Activated CD8-positive, alpha-beta memory T cell treated with anti-CD3 and anti-CD28 coated beads, Interleukin-2, amount 50 U/mL, for 48 hours (primary cell): ENCODE measurements around the gene GNB4.

Experiments used
- DNase-seq: peaks from one replicate; pipeline ENCODE4 v3.0.0-alpha.2; 2020

GNB4 gene

GRCh38 chr3:179451265-179452175 is at the start of gene GNB4:
GNB4 (minus strand) TSS chr3:179451470; CDS start chr3:179426200, 25,270 bp downstream.
- peak; percentile 70 for DNase-seq

GRCh38 chr3:179495483-179495882 is 44.2 kb upstream of the GNB4 start:
- DNase-seq = no peak

- DNase-seq = no peak
Measured at GRCh38 chr3:179493260-179493659, 42.0 kb upstream of the GNB4 start.

DNA sequence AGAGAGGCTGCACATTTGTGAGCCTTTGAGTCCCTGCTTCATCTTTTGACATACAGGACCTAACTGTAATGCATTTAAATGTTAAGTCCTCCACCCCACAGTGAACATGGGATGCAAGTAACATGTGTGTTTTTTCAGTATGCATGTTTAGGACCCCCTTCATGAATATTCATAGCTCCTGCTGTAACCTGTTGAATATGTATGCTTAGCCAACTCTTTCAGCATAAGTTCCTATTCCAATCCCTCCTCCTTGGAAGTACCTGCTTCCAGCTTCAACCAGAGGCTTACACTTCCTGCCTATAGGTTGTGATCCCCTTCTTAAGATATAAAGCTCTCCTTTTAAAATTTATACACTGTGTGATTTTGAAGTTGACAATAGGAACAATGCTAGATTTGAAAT is 36.9 kb upstream of the GNB4 start:
- DNase-seq = no peak

- no peak for DNase-seq
Measured at GRCh38 chr3:179486806-179487205, 35.5 kb upstream of the GNB4 start.

GRCh38 chr3:179482857-179483256 is 31.6 kb upstream of the GNB4 start:
- DNase-seq = no peak

- no peak for DNase-seq
Measured at GRCh38 chr3:179476215-179476614, 24.9 kb upstream of the GNB4 start.

- DNase-seq = no peak
Measured at GRCh38 chr3:179474480-179474879, 23.2 kb upstream of the GNB4 start.

- DNase-seq = no peak
Measured at GRCh38 chr3:179473565-179473964, 22.3 kb upstream of the GNB4 start.

- DNase-seq = peak; percentile 51
Measured at GRCh38 chr3:179464323-179465092, 13.2 kb upstream of the GNB4 start.

GRCh38 chr3:179463319-179463718 is 12.0 kb upstream of the GNB4 start:
- no peak for DNase-seq

DNA sequence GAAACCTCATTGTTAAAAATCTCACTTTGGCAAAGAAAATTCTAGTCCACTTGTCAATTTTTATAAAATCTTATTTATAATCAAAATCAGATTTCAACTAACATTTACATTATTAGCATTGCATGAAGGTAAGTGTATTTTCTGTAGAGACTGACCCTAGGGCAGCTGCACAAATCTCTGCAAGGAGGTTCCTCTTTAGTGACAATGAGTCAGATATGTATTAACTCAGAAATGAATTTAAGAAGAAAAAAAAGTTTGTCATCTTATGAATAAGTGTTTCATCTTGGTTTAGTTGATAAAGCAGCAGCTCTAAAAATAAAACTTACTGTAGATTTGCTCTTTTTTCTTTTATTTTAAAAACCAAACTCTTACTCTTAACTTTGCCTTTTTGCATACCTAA is 9.0 kb upstream of the GNB4 start:
- no peak for DNase-seq

- no peak for DNase-seq
Measured at GRCh38 chr3:179455954-179456353, 4.7 kb upstream of the GNB4 start.

GRCh38 chr3:179454887-179455286 is 3.6 kb upstream of the GNB4 start:
- DNase-seq = no peak

DNA sequence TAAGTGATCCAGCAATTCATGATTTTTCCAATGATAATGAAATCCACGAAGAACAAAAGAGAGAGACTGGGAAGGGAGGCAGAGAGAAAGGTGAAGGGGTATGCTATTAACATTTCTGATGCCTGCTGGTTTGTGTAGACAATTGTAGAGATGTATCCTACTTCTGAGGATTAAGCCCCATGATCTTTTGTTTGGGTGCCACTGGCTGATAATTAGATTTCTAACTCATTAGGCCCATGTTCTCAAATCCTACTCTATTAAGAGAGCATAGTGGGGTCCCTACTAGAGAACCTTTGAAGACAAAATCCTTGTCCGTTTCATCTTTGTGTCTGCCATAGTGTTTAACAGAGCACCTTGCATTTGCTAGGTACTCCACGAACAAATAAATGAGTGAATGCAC is 2.7 kb upstream of the GNB4 start:
- DNase-seq = no peak

- no peak for DNase-seq
Measured at GRCh38 chr3:179452872-179453271, 1.6 kb upstream of the GNB4 start.

- DNase-seq = no peak
Measured at GRCh38 chr3:179452176-179452564, 900 bp upstream of the GNB4 start.

DNA sequence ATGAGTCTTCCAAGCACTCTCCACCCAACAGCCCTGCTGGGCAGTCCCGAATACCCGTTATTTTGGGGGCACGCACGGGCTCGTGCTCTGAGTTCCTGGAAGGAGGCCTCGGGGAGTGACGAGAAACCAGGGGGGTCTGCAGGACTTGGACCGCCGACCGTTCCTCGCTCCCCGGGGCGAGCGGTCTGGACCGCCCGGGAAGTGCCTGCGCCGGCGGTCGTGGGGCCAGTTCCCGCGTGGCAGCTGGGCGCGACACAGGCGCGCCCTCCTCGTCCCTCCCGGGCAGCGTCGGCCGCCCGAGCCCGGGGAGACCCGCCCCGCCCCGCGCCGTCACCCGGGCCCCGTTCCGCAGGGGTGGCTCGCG is 387 bp downstream of the GNB4 start:
- DNase-seq = peak; percentile 56

DNA sequence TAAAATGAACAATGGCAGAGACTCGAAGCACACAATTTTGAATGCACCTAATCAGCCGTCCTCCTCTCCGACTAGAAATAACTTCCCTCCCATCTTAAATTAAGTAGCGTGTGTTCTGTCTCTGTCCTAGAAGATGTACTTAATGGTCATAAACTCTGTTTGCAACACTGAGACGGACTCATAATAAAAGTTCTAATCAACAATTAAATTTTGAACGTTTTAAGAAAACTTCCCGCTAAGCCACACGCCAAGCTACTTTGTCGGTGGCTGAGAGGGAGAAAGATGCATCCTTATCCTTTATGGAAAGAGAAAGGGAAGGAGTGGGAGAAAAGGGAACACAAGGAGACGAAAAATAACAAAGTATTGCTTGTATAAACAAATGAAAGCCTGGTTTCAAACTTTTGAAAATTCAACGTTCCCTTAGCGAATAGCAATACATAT is 989 bp downstream of the GNB4 start:
- DNase-seq = no peak

GRCh38 chr3:179449636-179450035 is 1.6 kb downstream of the GNB4 start:
- no peak for DNase-seq

- DNase-seq = no peak
Measured at GRCh38 chr3:179447251-179447650, 4.0 kb downstream of the GNB4 start.

DNA sequence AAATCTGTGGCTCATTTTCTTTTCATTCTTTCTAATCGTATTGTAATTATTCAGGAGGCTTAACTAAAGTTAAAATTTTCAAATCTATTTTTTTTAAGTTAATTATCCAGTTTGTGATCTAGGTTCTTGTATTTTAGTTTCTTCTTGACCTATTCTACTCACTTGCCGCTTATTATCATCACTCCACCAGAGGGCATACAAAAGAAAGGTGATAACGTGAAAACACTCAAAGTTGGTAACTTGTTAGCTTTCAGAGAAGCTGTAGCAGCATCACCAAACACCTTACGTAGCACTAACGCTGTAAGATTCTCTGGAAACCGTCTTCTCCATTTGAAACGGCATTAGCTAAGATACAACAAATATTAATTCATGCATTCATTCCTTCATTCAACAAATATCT is 4.8 kb downstream of the GNB4 start:
- no peak for DNase-seq

GRCh38 chr3:179438841-179439240 is 12.4 kb downstream of the GNB4 start:
- no peak for DNase-seq

- DNase-seq = no peak
Measured at GRCh38 chr3:179436517-179436916, 14.8 kb downstream of the GNB4 start.
